DND-41 (cell line): ENCODE data around the gene TMEM132C.

ENCODE experiments used
- ATAC-seq: fragments of 200-7000 bp; cut with Tn5 transposase; 3 replicates; pipeline ENCODE4 v1.9.1; 2021; ENCODE audit warnings: low read depth; ENCODE audit not compliant: insufficient read depth
- DNase-seq: peaks from one replicate; pipeline ENCODE4 v3.0.0-alpha.2; 2020
- H2AFZ ChIP-seq: 2 replicates; pipeline ENCODE4 v1.6.0; 2012; ENCODE audit warnings: low read depth, low read length
- H3K27ac ChIP-seq: 2 replicates; pipeline ENCODE4 v1.5.1; 2012; ENCODE audit warnings: low read length, inconsistent platforms
- H3K27me3 ChIP-seq: fragments of 200-600 bp; sonication (generic); 2 replicates; pipeline ENCODE4 v1.6.0; 2012; ENCODE audit warnings: low read length, mild to moderate bottlenecking, inconsistent platforms; ENCODE audit not compliant: insufficient read depth, poor library complexity
- H3K36me3 ChIP-seq: 2 replicates; pipeline ENCODE4 v1.5.1; 2012; ENCODE audit warnings: low read length, inconsistent platforms; ENCODE audit not compliant: insufficient read depth
- H3K4me1 ChIP-seq: 2 replicates; pipeline ENCODE4 v1.5.1; 2012; ENCODE audit warnings: mild to moderate bottlenecking, low read length; ENCODE audit not compliant: insufficient read depth
- H3K4me2 ChIP-seq: 2 replicates; pipeline ENCODE4 v1.6.0; 2012; ENCODE audit warnings: mild to moderate bottlenecking, moderate library complexity, low read length, inconsistent platforms; ENCODE audit not compliant: insufficient read depth
- H3K4me3 ChIP-seq, 2 experiments: fragments of 200-600 bp in 1 of 2; shearing (Covaris generic) in 1 of 2; 2 replicates each; pipeline ENCODE4 v1.5.1; 2012 to 2016; ENCODE audit warnings: inconsistent platforms in 2 of 2, low read length in 2 of 2, mild to moderate bottlenecking in 2 of 2, low read depth in 1 of 2, moderate library complexity in 1 of 2
- H3K79me2 ChIP-seq: 2 replicates; pipeline ENCODE4 v1.6.0; 2012; ENCODE audit warnings: low read length, inconsistent platforms; ENCODE audit not compliant: insufficient read depth
- H3K9ac ChIP-seq: 2 replicates; pipeline ENCODE4 v1.6.0; 2012; ENCODE audit warnings: low read depth, mild to moderate bottlenecking, inconsistent platforms, low read length, moderate library complexity
- H3K9me3 ChIP-seq: 2 replicates; pipeline ENCODE4 v1.5.1; 2012; ENCODE audit warnings: low read length, moderate library complexity, mild to moderate bottlenecking, inconsistent platforms; ENCODE audit not compliant: insufficient read depth, severe bottlenecking
- H4K20me1 ChIP-seq: 2 replicates; pipeline ENCODE4 v1.6.0; 2012; ENCODE audit warnings: low read length; ENCODE audit not compliant: insufficient read depth
- CTCF ChIP-seq: IDR thresholded peaks from 2 replicates; pipeline ENCODE4 v1.5.1; 2012; ENCODE audit warnings: borderline replicate concordance, low read length, moderate library complexity, mild to moderate bottlenecking; ENCODE audit not compliant: poor library complexity, severe bottlenecking; ENCODE audit errors: extremely low read depth
- EZH2 ChIP-seq: IDR thresholded peaks from 3 replicates; pipeline ENCODE4 v1.6.1; 2012; ENCODE audit warnings: borderline replicate concordance, low read depth, mild to moderate bottlenecking, moderate library complexity, low read length, inconsistent platforms; ENCODE audit not compliant: severe bottlenecking

The TMEM132C gene

GRCh38 chr12:128737292-128737966, 470.5 kb downstream of the TMEM132C start:
- H3K27me3 ChIP-seq = no peaks in the 10 kb centered on the region
- DNase-seq (no peak), ATAC-seq (no peak)
- H3K36me3 ChIP-seq = no peaks in the 10 kb centered on the region
- H4K20me1 ChIP-seq = no peaks in the 10 kb centered on the region
- no peaks in the 10 kb centered on the region for H3K9me3 ChIP-seq
- H3K27ac ChIP-seq = no peak overlapping the region
- H2AFZ ChIP-seq = no peak overlapping the region
- no peaks in the 10 kb centered on the region for H3K79me2 ChIP-seq
- H3K4me1 ChIP-seq = no peaks in the 10 kb centered on the region
- no peak overlapping the region for H3K4me2 ChIP-seq
- no peak overlapping the region for H3K9ac ChIP-seq
- TF ChIP-seq EZH2 (no peak), CTCF (no peak)
- H3K4me3 ChIP-seq = no peak overlapping the region

GRCh38 chr12:128743916-128744315, 476.9 kb downstream of the TMEM132C start:
- no peaks in the 10 kb centered on the region for H3K36me3 ChIP-seq
- no peak overlapping the region for H3K4me2 ChIP-seq
- H3K4me1 ChIP-seq = no peaks in the 10 kb centered on the region
- no peak overlapping the region for H3K9ac ChIP-seq
- no peak overlapping the region for H3K27ac ChIP-seq
- DNase-seq = no peak
- no peaks in the 10 kb centered on the region for H3K79me2 ChIP-seq
- TF ChIP-seq CTCF (no peak), EZH2 (no peak)
- no peaks in the 10 kb centered on the region for H4K20me1 ChIP-seq
- H3K9me3 ChIP-seq = no peaks in the 10 kb centered on the region
- H3K27me3 ChIP-seq = no peaks in the 10 kb centered on the region
- H3K4me3 ChIP-seq = no peak overlapping the region
- H2AFZ ChIP-seq = no peak overlapping the region
- no peak for ATAC-seq

- Histone ChIP-seq H2AFZ (no peak overlapping the region), H3K27me3 (no peaks in the 10 kb centered on the region), H3K9ac (no peak overlapping the region), H3K9me3 (no peaks in the 10 kb centered on the region), H3K27ac (no peak overlapping the region), H3K4me1 (no peaks in the 10 kb centered on the region), H3K4me2 (no peak overlapping the region), H3K79me2 (no peaks in the 10 kb centered on the region), H3K36me3 (no peaks in the 10 kb centered on the region), H4K20me1 (no peaks in the 10 kb centered on the region), H3K4me3 (no peak overlapping the region)
- DNase-seq (no peak), ATAC-seq (no peak)
- no peak for TF ChIP-seq CTCF
- TF ChIP-seq EZH2 = no peak
Measured at GRCh38 chr12:128745772-128746689, 479.1 kb downstream of the TMEM132C start.
